SKM-1 (cell line): ENCODE measurements around the gene GPC3.
"Not testable (repeated sequence)": the region's sequence is repeated elsewhere in the genome, so short reads cannot be mapped to it uniquely, and the experiment has no call there.

Experiments used
- DNase-seq: peaks from one replicate; lab custom pipeline; 2025; ENCODE audit not compliant: unreplicated experiment; lab: John Stamatoyannopoulos, UW

The GPC3 gene

GRCh38 chrX:133999031-133999705 lies 13.8 kb upstream of the GPC3 start:
- no peak for DNase-seq

GRCh38 chrX:133995759-133996158 lies 10.4 kb upstream of the GPC3 start:
- no peak for DNase-seq

GRCh38 chrX:133994576-133994975 lies 9.2 kb upstream of the GPC3 start:
- no peak for DNase-seq

- no peak for DNase-seq
Observed at GRCh38 chrX:133992882-133993281, 7.5 kb upstream of the GPC3 start.

- DNase-seq, result no peak
Observed at GRCh38 chrX:133991814-133992213, 6.4 kb upstream of the GPC3 start.

GRCh38 chrX:133991057-133991456 lies 5.7 kb upstream of the GPC3 start:
- not testable (repeated sequence) for DNase-seq

- no peak for DNase-seq
Observed at GRCh38 chrX:133989993-133990392, 4.6 kb upstream of the GPC3 start.

- no peak for DNase-seq
Observed at GRCh38 chrX:133989490-133989889, 4.1 kb upstream of the GPC3 start.

- DNase-seq, result no peak
Observed at GRCh38 chrX:133988010-133988409, 2.6 kb upstream of the GPC3 start.

- DNase-seq, result no peak
Observed at GRCh38 chrX:133987188-133987587, 1.8 kb upstream of the GPC3 start.

- DNase-seq, result no peak
Observed at GRCh38 chrX:133985967-133986683, 731 bp upstream of the GPC3 start.

- DNase-seq, result no peak
Observed at GRCh38 chrX:133984857-133985163, 584 bp downstream of the GPC3 start.

GRCh38 chrX:133983974-133984845 lies 1.2 kb downstream of the GPC3 start:
- no peak for DNase-seq

- no peak for DNase-seq
Observed at GRCh38 chrX:133983256-133983973, 2.0 kb downstream of the GPC3 start.

GRCh38 chrX:133981924-133982323 lies 3.5 kb downstream of the GPC3 start:
- no peak for DNase-seq

GRCh38 chrX:133980832-133981588 lies 4.4 kb downstream of the GPC3 start:
- no peak for DNase-seq

- no peak for DNase-seq
Observed at GRCh38 chrX:133980406-133980805, 5.0 kb downstream of the GPC3 start.

GRCh38 chrX:133979641-133980230 lies 5.7 kb downstream of the GPC3 start:
- no peak for DNase-seq

GRCh38 chrX:133973704-133974103 lies 11.7 kb downstream of the GPC3 start:
- no peak for DNase-seq

GRCh38 chrX:133972916-133973315 lies 12.5 kb downstream of the GPC3 start:
- DNase-seq, result no peak
